ENCODE results near the gene HDHD5. TPM values are rescaled to one million over a fixed set of nuclear protein-coding genes. Genes with fewer than 3 reads are reported as not detected.

Gene HDHD5
- total and polyA plus RNA-seq, 2 of the 13 experiments (the other 11 are each of a cell fraction or from before 2014, with no cell fraction given), result not detected

GRCh38 chr22:17115945-17116565 lies 43.0 kb downstream of the HDHD5 start (continued):
- TF ChIP-seq KIAA2018 (CRISPR knock-in tag; IDR thresholded peaks at IDR 0.05; ENCODE audit: borderline replicate concordance) (no peak), SALL2 (CRISPR knock-in tag; IDR thresholded peaks at IDR 0.05) (no peak), ZNF549 (CRISPR knock-in tag; IDR thresholded peaks at IDR 0.05) (no peak), CAMTA2 (CRISPR knock-in tag; IDR thresholded peaks at IDR 0.05; ENCODE audit: borderline replicate concordance) (no peak), NCOR1 (IDR thresholded peaks at IDR 0.05; ENCODE audit: borderline replicate concordance, low read length) (no peak)

Data from HepG2 (cell line).